Medulla oblongata (tissue), 1 donor: Measurements from ENCODE around the gene AHI1.

ENCODE experiments used
- DNase-seq: peaks from one replicate; pipeline ENCODE4 v3.0.0-alpha.2; 2015; ENCODE audit errors: extremely low spot score

Gene AHI1

DNA sequence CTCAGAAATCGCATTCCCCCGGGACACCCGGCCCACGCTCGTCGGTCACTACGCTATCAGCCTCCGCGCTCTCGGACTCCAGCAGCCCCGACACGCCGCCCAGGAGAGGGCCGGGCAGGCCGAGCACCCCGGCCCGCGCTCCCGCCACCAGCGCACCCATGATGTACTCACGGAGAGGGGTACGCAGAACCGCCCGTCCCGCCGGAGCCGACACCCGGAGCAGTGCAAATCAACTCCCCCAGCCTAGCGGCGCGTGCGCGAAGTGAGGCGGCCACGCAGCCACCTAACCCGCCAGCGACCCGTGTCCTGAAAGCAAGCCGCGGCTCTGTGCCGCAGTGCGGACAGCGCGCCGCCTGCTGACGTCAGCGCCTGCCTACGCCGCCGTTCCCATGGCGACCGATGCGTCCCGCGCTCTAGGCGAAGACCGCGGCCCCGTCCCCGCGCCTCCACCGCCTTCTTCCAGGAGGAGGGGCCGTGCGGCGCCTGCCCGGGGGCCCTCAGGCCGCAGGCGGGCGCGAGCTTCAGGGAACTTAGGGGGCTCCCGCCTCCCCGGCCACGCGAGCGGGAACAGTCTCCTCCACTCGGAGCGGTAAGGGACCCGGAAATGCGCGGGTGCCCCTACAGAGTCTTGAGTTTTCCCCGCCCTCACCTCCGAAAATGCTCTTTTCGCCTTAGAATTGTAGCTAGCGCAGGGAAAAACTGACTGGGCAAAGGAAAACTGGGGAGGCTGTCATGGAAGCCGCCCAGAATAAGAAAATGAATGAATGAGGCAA lies at the start of gene AHI1:
AHI1 (minus strand) TSS at position 329 of the 773 bp plus-strand sequence. CDS start 5,503 bp downstream, outside the sequence.
- DNase-seq = peak; percentile 96

GRCh38 chr6:135546680-135547418 lies 49.3 kb upstream of the AHI1 start:
- peak; percentile 63 for DNase-seq

DNA sequence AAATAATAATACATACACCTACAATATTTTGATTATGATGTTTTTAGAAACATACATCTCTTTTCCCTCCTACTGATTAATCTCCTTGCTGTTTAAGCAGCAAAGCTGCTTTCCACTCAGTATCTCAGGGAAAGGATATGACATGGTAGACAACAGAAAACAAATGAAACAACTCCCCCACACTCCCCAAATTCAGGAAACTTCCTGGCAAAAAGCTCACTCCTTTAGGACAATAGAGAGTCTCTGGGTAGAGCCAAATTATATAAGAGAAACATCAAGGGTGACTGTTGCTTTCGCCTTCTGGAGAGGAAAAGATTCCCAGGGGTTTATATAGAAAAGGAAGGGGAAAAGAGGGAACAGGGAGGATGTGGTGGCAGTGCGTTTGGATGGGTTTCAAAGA lies 48.7 kb upstream of the AHI1 start:
- DNase-seq = no peak

- DNase-seq = no peak
Measured at GRCh38 chr6:135540207-135540840, 42.8 kb upstream of the AHI1 start.

- DNase-seq = no peak
Measured at GRCh38 chr6:135537741-135538301, 40.3 kb upstream of the AHI1 start.

DNA sequence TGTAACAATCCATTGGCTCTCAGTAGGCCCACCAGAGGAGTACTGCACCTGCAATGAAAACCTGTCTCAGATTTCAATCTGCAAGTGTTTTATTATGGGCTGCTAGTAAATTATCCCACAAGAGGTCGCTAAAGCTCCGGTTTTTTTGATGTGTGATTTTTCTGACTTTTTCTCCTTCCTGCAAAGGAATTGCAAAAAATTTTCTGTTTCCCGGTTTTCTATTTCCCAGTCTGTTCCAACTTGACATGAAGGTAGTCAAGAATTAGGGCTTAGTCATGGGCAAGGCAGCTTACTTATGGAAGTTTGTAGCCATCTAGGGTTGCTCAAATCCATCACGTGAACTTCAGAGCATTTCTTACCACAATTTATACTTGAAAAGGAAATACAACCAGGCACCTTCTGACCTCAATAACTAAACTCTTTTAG lies 38.5 kb upstream of the AHI1 start:
- DNase-seq = peak; percentile 66

- DNase-seq = no peak
Measured at GRCh38 chr6:135534773-135535380, 37.3 kb upstream of the AHI1 start.

- no peak for DNase-seq
Measured at GRCh38 chr6:135532559-135532958, 35.0 kb upstream of the AHI1 start.

- no peak for DNase-seq
Measured at GRCh38 chr6:135531954-135532490, 34.5 kb upstream of the AHI1 start.

DNA sequence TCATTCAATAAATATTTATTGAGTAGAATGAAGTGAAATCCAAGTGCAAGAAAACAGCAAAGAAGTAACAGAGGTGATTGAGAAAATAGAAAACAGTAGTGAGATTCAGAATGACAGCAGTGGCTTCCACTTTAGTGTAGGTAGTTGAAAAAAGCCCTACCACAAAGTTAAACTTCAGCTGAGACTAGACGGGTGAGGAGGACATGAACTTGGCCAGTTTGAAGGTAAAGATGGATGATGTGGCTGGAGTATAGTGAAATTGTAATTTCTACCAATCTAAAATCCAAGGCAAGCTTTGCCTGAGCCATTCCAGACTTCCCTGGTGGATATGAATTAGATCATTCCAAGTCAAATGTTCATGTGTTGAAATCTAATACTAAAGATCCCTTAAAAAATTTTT lies 32.6 kb upstream of the AHI1 start:
- DNase-seq = no peak

GRCh38 chr6:135527960-135528249 lies 30.4 kb upstream of the AHI1 start:
- no peak for DNase-seq

DNA sequence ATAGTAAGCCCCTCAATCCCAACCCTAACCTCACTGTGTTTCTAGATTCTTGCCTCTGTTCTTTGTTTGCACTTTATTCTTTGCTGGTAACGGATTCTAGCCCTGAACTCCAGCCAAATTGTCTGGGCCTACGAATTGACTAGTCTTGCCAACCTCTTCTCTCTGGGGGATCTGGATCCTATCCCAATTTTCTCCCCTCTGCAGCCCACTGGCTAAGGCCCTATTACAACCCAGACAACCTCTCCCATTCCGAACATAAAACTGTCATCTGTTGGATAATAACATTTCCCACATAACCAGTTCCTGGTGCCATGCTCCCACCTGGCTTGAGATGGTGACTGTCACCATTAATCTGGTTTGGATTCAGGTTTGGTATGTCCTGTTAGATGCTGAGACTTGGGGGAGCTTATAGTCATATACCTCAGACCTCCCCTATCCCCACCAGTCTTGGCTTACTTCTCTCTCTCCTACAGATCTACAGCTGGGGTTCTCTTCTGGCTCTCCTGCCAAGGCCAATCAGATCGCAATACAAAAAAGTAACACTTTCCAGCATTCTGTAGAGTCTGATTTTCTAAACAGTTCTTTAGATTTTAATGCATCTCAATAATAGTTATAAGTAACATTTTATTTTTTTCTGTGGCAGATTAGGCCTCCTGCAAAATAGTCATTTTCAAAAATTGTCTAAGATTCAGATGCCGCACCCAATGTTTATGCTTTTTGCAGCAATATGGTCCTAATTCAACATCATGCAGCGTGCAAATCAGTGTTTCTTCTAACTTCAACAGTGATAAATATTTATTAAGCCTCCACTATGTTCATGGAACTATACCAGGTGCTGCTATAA lies 29.8 kb upstream of the AHI1 start:
- no peak for DNase-seq

GRCh38 chr6:135525594-135525993 lies 28.1 kb upstream of the AHI1 start:
- no peak for DNase-seq

DNA sequence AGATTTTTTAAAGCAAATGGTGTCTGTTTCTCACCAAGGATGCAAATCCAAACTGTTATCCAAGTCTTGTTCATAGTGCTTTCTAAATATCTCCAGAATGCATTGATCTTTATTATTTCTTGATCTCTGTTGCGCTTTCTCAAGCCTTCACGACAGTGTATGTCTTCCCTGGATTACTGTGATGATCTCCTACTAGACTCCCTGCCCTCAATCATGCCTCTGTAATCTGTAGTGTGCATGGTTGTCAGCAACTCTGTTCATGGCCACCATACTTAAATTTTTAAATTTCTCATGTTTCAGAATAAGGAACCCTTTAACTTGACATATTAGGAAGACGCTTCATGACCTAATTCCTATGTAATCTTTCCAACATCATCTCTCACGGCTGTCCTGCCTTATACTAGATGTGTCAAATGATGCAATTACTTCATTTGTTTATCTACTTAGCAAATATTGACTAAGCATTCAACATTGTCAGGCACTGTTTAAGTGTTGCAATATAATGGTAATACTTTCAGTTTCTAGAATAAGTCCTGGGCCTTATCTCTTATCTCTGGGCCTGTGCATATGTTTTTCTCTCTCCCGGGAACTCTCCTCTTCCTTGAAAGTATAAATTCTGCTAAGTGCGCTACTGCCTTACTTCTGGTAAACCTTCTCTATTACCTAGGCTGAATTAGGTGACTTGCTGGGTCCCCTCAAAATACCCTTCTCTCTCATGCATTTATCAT lies 25.6 kb upstream of the AHI1 start:
- no peak for DNase-seq

DNA sequence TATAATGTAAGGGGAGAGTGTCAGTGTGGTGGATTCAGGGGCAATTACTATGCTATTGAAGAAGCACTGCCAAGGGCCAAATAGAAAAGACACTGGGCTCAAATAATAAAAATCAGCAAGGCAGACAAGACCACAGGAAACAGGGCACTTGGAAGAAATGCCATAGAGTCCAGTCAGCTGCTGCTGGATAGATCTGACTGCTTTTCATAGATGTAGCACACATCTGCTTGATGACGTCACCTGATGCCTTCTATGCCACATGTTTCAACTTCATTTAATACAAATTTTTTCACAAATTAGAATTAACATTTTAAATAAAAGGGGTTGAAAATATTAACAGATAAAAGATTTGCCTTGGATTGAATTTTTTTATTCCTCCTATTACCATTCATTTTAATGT lies 23.9 kb upstream of the AHI1 start:
- DNase-seq = no peak

- DNase-seq = no peak
Measured at GRCh38 chr6:135520781-135521180, 23.2 kb upstream of the AHI1 start.

- no peak for DNase-seq
Measured at GRCh38 chr6:135519348-135519747, 21.8 kb upstream of the AHI1 start.

GRCh38 chr6:135517527-135517926 lies 20.0 kb upstream of the AHI1 start:
- no peak for DNase-seq

DNA sequence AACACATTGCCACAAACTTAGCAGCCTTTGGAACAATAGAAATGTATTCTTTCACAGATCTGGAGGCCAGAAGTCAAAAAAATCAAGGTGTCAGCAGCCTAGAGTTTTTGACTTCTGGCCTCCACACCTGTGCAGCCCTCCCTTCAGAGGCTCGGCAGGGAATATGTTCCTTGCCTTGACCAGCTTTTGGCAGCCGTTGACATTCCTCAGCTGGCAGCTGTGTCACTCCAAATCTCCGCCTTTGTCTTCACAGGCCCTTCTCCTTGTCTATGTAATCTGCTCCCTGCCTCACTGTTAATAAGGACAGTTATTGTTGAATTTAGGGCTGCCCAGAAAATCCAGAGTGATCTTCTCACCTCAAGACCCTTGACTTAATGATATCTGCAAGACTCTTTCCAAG lies 17.2 kb upstream of the AHI1 start:
- no peak for DNase-seq

GRCh38 chr6:135506270-135506997 lies 8.9 kb upstream of the AHI1 start:
- peak; percentile 33 for DNase-seq
